Esophagus squamous epithelium (tissue), 4 donors: ENCODE measurements around the gene CKM.

Experiments used
- CTCF ChIP-seq, 6 experiments: fragments of 450-650 bp in 4 of 6; fragments of 200-600 bp in 2 of 6; sonication (generic) in 2 of 6; IDR thresholded peaks; one replicate each; pipeline ENCODE4 v1.5.1; 2016 to 2019; ENCODE audit warnings: antibody characterized with exemption in 6 of 6, mild to moderate bottlenecking in 4 of 6, moderate library complexity in 4 of 6
- POLR2A ChIP-seq, 4 donors: fragments of 450-650 bp; IDR thresholded peaks; one replicate each; pipeline ENCODE4 v1.6.1; 2017; ENCODE audit warnings: antibody characterized with exemption in 4 of 4, mild to moderate bottlenecking in 4 of 4, moderate library complexity in 3 of 4

- TF ChIP-seq CTCF (IDR thresholded peaks at IDR 0.05): no peak
- no peak for TF ChIP-seq POLR2A (IDR thresholded peaks at IDR 0.05)
Measured at GRCh38 chr19:45356760-45357444, 34.2 kb upstream of the CKM start.
